ENCODE data around the gene BANP.
A peak's percentile ranks its signal among the peaks of the same experiment; 100 is the strongest.
"Not testable (repeated sequence)": the region's sequence is repeated elsewhere in the genome, so short reads cannot be mapped to it uniquely, and the experiment has no call there.

Gene BANP

GRCh38 chr16:87950765-87951551 lies at the start of gene BANP:
Gene BANP, plus strand, starts transcription at chr16:87951434. Its CDS starts 23,682 bp downstream, at chr16:87975116.
- peak; percentile 80 to 100 (median 98) for DNase-seq

DNA sequence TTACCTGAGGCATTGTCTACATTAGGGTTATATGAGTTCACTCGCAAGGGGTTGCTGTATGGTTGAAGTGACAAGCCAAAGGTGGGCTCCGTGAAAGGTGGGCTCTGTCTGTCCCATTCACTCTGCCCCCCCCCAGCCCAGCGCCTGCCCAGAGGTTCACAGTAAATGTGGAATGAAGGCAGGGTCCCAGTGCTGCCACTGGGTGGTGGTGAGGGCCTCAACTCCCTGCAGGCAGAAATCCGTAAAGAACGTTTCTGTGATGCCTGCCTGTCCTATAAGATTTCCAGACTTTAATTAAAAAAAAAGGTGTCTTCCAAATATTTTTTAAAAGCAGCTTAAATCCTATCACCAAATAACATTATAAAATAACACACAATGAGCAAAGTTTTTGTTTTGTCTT lies 46.3 kb upstream of the BANP start:
- DNase-seq = not testable (repeated sequence)

- DNase-seq = not testable (repeated sequence)
Measured at GRCh38 chr16:87905521-87905920, 45.7 kb upstream of the BANP start.

DNA sequence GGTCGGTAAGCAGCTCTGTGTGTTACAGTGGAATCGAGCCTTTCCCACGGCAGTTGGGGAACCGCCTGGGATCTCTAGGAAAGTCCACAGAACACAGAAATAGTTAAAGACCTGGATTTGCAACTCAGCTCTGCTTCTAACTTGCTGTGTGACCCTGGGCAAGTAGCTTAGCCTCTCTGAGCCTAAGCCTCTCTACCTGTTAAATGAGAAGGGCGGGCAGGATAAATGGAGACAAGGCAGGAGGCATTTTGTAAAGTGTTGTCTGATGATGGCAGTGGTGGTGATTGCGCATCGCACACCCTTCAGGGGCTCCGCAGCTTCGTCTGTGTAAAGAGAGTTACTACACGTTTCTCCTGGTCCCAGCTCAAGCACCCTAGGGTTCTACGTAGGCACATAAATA lies 43.1 kb upstream of the BANP start:
- not testable (repeated sequence) for DNase-seq

GRCh38 chr16:87909203-87909935 lies 41.9 kb upstream of the BANP start:
- peak in 45 of 51 donors; percentile 8 to 70 (median 39) for DNase-seq

DNA sequence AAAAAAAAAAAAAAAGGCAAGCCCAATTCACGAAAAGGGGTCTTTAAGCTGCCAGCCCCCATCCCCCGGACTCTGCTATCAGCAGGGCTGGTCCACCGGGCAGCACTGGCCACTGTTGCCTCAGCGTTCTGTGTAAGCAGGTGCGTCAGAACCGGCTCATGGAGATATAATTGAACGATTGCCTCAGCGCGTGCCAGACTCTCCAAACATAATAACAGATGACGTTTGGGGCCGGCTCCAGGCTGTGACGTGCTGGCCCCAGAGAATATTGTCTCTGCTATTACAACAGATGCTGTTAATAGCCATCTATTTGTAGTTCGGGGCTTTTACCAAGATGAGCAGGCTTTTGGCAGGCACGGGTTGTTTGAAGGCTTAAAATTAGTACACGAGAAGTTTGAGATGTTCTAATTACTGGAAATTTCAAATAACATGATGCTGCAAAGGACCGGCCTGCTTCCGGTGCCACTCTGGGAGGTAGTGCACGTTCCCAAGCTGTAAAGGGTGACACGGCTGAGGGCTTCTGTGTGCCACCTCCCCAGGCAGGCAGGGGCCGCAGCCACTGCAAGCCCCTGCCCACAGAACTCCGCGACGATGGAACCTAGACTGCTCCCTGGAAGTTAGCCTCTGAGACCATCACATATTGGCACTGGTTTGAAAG lies 40.0 kb upstream of the BANP start:
- DNase-seq = peak in 7 of 51 donors; percentile 21 to 50 (median 32)

- not testable (repeated sequence) for DNase-seq
Measured at GRCh38 chr16:87912691-87913090, 38.5 kb upstream of the BANP start.

- not testable (repeated sequence) for DNase-seq
Measured at GRCh38 chr16:87914021-87914725, 37.1 kb upstream of the BANP start.

- DNase-seq = no peak
Measured at GRCh38 chr16:87914812-87915211, 36.4 kb upstream of the BANP start.

- DNase-seq = no peak
Measured at GRCh38 chr16:87917503-87917902, 33.7 kb upstream of the BANP start.

GRCh38 chr16:87918338-87918737 lies 32.9 kb upstream of the BANP start:
- peak in 24 of 51 donors; percentile 11 to 79 (median 29) for DNase-seq

DNA sequence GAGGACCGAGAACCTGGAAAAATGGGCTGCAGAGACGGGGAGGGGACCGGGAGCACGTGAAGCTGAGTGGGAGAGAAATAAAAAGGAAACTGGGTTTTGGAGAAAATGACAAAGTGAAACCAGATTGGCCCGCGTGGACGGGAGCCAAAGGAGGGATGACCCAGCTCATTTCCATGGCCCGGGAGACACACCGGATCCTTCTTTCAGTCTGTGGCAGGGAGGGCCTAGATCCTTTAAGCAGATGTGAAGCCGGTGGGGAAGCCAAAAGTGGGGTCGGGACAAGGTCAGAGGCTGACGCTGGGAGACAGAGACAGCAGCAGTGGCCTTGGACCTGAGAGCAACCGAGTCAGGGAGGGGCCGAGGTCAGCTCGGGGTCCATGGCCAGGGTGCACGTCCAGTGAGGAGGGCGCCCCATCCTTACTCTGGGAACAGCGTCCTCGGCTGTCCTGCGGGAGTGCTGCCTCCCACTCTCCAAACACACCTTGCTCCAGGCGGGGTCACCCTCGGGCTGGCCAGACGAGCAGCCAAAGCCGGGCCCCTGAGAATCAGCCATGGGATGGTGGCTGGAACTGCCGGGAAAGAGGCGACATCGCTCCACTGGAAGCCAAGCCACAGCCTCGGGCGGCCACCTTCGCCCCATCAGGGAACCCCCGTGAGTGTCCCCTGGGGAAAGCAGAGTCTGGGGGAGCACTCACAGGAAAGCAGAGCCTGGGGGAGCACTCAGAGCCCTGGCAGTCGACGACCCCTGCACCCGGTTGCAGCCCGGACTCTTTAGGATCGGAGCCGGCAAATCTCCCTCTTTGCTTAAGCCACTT lies 32.2 kb upstream of the BANP start:
- peak in 5 of 51 donors; percentile 16 to 37 (median 25) for DNase-seq

DNA sequence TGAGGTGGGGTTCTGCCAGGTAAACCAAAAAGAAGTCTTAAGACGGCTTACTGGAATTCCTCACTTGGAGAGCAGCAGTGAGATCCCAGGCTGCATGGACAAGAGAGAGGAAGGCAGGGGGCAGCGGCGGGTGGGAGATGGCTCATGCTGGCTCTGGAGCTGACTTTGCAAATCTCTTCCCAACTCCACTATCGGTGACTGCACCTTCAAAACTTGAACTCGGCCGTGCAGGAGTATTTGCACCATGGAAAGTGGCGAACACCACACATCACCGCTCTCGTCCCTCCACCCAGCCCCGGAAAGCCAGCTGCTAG lies 31.6 kb upstream of the BANP start:
- no peak for DNase-seq

DNA sequence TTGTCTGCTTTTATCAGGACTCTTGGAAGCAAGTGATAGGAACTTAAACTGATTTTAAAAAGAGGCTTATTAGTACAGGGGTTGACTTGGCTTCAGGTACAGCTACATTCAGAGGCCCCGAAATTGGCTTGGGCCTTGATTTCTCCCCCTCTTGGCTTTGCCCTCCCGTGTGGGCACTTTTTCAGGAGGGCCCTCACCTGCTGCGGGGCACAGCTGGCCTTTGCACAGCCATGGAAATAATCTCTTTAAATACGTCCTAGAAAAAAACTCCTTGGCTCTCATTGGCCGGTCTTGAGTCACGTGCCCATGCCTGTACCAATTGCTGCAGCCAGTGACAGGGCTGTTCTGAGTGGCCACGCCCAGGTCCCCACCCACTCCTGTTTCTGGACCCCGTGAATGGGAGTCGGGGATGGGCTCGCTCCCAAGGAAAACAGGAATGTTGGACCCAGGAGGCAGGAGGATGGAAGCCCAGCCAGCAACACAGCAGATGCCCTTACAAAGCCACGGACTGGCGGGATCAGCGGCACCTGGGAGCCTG lies 29.9 kb upstream of the BANP start:
- DNase-seq = no peak

DNA sequence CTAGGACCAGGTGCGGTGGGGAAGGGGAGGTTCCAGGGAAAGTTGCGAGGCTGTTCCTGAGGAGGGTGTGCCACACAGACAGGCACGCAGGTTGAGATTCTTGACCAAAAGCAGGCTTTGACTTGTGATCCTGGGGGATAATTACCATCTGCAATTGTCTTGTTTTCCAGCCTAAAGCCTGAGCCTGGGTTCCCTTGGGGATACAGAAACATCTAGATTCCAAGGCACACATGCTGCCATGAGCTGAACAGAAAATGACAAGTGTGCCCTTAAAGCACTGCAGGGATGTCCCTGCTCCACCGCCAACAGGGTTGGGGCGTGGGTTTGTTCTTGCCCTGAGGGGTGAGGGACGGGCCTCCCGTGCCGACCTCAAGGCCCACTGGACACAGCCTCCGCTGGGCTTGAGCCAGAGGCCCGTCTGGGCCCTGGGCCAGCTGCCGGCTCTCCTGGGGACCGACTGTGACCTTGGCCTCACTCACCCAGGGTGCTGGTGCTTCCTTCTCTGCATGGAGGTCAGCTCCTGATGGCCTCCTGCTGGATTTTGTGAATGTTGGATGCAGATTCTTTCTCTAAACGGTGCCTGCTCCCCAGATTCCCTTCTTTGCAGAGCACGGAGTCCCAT lies 28.9 kb upstream of the BANP start:
- DNase-seq = no peak

DNA sequence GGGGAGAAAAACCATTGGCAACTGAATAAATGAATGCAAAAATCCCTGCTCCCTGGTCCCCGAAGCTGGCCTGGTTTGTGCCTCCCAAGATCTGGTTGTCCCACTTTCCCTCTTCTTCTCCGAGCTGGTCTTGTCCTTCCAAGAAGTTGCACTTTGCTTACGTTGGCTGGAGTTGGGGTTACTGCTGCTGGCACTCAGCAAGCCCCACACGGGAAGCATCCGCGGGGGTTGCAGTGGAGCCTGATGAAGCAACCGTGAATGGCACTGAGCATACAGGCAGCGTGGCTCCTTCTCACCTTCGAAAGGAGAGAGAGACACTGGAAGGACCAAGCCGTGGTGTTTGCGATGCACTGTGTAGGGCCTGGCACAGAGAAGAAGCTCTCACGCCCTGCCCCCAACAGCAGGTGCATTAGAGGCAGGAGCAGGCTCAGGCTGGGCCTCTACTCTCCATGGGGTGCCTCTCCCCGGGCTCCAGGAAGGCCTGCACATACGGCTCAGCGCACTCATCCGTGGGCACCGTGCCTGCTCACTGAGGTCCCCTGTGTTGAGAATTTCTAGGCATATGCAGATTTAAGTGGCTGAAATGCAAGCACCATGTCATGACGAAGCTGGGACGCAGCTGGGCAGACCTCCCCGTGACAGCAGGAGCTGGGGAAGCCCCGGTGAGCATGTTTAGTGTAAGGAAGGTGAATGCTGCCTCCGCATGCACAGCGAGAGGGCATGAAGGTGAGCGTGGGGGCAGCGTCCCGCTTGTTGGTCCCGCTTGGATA lies 27.0 kb upstream of the BANP start:
- DNase-seq = peak in 2 of 51 donors; percentile 19 to 37

GRCh38 chr16:87924811-87925670 lies 26.2 kb upstream of the BANP start:
- peak in 4 of 51 donors; percentile 9 to 39 (median 24) for DNase-seq
